Mononuclear cell (primary cell): ENCODE results near the gene TAF4. TPM values are rescaled to one million over a fixed set of nuclear protein-coding genes. Genes with fewer than 3 reads are reported as not detected.

Source experiments
- H3K27me3 ChIP-seq: 2 replicates; pipeline ENCODE4 v1.6.0; 2011; ENCODE audit warnings: low read length, control low read depth; ENCODE audit not compliant: insufficient read depth
- H3K4me1 ChIP-seq: 2 replicates; pipeline ENCODE4 v1.5.1; 2011; ENCODE audit warnings: mild to moderate bottlenecking, low read length, control low read depth; ENCODE audit not compliant: insufficient read depth
- H3K4me3 ChIP-seq: 2 replicates; pipeline ENCODE4 v1.5.1; 2011; ENCODE audit warnings: mild to moderate bottlenecking, low read length, moderate library complexity
- H3K9me3 ChIP-seq: 2 replicates; pipeline ENCODE4 v1.5.1; 2011; ENCODE audit warnings: low read depth, mild to moderate bottlenecking, control low read depth, low read length
- total RNA-seq: library from RNA; depleted of rRNA; stranded (reverse); fragments of >200 nt; gene quantifications from one replicate; pipeline ENCODE4 v1.2.3, GENCODE V29; 2012

TAF4 gene
- total RNA-seq, 1 donor: 7.7 TPM

GRCh38 chr20:61934716-61935530 lies 130.8 kb downstream of the TAF4 start:
- Histone ChIP-seq H3K27me3 (no peaks in the 10 kb centered on the region), H3K4me1 (no peaks in the 10 kb centered on the region), H3K9me3 (no peaks in the 10 kb centered on the region), H3K4me3 (no peak overlapping the region)

GRCh38 chr20:61933951-61934715 lies 131.5 kb downstream of the TAF4 start:
- Histone ChIP-seq H3K4me1 (no peaks in the 10 kb centered on the region), H3K4me3 (no peak overlapping the region), H3K9me3 (no peaks in the 10 kb centered on the region), H3K27me3 (no peaks in the 10 kb centered on the region)

DNA sequence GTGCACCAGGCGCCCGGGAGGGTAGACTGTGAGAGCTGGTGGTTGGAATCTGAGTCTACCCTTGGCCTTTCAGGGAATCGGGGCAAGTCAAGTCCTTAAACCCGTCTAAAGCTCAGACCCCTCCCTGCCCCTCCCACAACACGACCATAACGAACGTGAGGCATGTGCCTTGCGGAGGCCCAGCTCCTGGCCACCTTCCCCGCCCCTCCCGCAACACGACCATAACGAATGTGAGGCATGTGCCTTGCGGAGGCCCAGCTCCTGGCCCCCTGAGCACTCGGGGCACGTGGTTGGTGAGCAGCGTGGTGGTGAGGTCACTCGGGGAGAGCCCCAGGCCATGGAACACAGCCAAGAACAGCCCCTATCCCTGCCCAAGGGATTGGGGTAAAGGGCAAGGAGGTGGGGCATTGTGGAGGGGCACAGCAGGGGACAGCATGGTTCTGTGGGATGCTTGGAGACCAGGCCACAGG lies 132.2 kb downstream of the TAF4 start:
- H3K27me3 ChIP-seq: no peaks in the 10 kb centered on the region
- no peaks in the 10 kb centered on the region for H3K4me1 ChIP-seq
- no peak overlapping the region for H3K4me3 ChIP-seq
- H3K9me3 ChIP-seq: no peaks in the 10 kb centered on the region

- H3K4me1 ChIP-seq: no peaks in the 10 kb centered on the region
- H3K9me3 ChIP-seq: no peaks in the 10 kb centered on the region
- H3K27me3 ChIP-seq: no peaks in the 10 kb centered on the region
- no peak overlapping the region for H3K4me3 ChIP-seq
Observed at GRCh38 chr20:61932711-61933480, 132.8 kb downstream of the TAF4 start.

GRCh38 chr20:61932199-61932592 lies 133.5 kb downstream of the TAF4 start:
- no peaks in the 10 kb centered on the region for H3K4me1 ChIP-seq
- H3K9me3 ChIP-seq: no peaks in the 10 kb centered on the region
- no peaks in the 10 kb centered on the region for H3K27me3 ChIP-seq
- no peak overlapping the region for H3K4me3 ChIP-seq

GRCh38 chr20:61931476-61932198 lies 134.0 kb downstream of the TAF4 start:
- Histone ChIP-seq H3K4me3 (no peak overlapping the region), H3K4me1 (no peaks in the 10 kb centered on the region), H3K27me3 (no peaks in the 10 kb centered on the region), H3K9me3 (no peaks in the 10 kb centered on the region)

DNA sequence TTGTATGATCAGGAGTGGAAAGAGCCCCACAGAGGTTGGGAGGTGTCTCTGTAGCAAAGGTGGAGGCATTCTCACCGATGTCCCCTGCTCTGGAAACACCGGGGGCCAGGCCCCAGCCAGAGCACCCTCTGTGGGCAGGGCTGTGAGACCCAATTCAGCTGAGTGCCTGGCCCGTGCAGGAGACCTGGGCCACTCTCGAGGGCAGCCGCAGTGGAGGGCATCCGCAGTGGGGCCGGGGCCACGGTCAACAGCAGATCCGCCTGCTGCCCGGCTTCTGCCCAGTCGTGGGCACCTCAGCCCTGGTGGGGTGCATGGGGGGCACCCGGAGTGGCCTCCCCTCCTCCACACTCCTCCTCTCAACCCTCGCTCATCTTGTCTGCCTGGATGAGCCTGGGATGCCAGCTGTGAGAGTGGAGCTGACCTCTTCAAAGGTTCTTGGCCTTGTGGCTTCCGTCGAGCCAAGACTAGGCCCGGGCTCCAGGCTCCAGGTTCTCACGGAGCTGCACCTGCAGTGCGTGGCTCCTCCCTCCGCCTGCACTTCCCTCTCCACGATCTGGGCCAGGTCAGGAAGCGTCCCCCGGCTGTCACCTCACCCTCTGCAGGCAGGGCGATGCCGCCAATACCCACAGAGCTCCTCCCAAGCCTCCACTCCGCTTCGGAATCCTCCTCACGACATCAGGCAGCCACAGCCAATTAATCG lies 134.8 kb downstream of the TAF4 start:
- Histone ChIP-seq H3K27me3 (no peaks in the 10 kb centered on the region), H3K4me1 (no peaks in the 10 kb centered on the region), H3K9me3 (no peaks in the 10 kb centered on the region), H3K4me3 (no peak overlapping the region)

DNA sequence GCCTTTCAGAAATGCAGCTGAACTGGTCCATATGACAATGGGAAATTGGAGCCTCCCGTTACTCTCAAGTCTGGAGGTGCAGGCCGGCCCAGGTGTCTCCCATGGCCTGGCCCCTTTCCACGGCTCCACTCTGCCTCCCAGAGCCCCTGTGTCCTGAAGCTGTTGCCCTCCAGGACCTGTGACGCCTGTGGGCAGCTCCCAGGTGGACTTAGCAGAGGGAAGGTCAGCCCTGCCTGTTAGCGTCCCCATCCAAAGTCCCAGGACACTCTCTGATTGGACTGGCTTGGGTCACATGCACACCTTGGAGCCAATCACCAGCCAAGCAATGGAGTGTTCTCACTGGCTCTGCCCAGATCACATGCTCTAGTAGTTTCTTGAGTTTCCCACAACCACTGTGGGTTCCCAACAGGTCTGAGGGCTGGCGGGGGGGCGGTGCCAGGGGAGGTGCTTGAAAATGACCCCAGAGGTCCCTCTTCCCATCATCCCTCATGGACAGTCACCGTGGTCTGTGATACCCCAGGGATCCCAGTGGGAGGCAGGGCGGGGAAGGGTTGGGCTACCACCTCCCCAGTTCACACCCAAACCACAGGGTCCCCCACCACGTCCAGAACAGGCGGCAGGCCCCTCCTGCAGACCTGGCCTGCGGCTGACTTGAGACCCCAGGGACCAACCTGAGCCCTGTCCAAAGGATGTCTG lies 135.6 kb downstream of the TAF4 start:
- Histone ChIP-seq H3K27me3 (no peaks in the 10 kb centered on the region), H3K9me3 (no peaks in the 10 kb centered on the region), H3K4me1 (no peaks in the 10 kb centered on the region), H3K4me3 (no peak overlapping the region)

DNA sequence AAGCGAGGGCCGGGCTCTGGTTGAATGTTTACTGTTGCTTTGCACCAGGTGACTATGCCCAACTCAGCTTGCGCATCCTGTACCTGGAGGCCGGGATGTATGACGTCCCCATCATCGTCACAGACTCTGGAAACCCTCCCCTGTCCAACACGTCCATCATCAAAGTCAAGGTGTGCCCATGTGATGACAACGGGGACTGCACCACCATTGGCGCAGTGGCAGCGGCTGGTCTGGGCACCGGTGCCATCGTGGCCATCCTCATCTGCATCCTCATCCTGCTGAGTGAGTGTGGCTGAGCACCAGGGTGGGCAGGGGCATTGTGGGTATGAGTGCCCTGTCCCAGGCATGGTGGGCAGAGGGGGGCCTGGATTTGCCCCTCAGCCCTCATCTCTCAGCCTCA lies 136.1 kb downstream of the TAF4 start:
- Histone ChIP-seq H3K4me1 (no peaks in the 10 kb centered on the region), H3K4me3 (no peak overlapping the region), H3K27me3 (no peaks in the 10 kb centered on the region), H3K9me3 (no peaks in the 10 kb centered on the region)

DNA sequence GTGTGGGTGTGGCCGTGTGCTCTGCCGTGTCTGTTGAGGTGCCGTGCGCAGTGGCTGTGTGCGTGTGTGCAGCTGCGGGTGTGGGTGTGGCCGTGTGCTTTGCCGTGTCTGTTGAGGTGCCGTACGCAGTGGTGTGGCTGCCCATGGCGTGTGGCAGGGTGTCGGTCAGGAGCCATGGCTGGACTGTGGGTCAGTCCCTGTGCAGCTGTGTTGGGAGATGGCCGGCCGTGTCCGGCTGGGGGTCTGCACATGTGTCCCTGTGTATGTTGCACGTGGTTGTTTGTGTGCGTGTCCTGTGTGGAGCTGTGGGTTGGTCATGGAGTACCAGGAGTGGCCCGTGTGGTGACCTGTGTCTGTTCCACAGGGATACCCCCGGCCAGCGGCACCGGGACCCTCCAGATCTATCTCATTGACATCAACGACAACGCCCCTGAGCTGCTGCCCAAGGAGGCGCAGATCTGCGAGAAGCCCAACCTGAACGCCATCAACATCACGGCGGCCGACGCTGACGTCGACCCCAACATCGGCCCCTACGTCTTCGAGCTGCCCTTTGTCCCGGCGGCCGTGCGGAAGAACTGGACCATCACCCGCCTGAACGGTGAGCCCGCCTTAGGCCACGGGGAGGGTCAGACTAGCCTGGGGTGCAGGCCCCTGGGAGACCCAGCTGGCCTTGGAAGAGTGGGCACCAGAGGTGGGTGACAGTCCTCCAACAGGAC lies 137.7 kb downstream of the TAF4 start:
- Histone ChIP-seq H3K4me3 (no peak overlapping the region), H3K9me3 (no peaks in the 10 kb centered on the region), H3K27me3 (no peaks in the 10 kb centered on the region), H3K4me1 (no peaks in the 10 kb centered on the region)

- no peak overlapping the region for H3K4me3 ChIP-seq
- H3K4me1 ChIP-seq: no peaks in the 10 kb centered on the region
- no peaks in the 10 kb centered on the region for H3K27me3 ChIP-seq
- H3K9me3 ChIP-seq: no peaks in the 10 kb centered on the region
Observed at GRCh38 chr20:61927193-61927825, 138.4 kb downstream of the TAF4 start.

DNA sequence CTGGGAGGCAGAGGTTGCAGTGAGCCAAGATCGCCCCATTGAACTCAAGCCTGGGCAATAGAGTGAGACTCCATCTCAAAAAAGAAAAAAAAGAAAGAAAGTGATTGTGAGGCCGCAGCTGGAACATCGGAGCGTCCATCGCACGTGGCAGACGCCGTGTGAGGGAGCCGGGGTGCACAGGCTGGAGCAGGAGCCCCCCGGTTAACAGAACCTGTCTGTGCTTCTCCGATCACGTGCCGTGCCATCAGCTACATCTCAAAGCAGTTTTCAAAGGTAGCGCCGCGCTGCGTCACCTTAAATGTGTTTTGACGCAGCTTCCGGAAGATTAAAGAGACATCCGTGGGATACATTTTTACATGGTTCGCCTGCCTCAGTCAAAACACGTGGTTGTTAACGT lies 138.9 kb downstream of the TAF4 start:
- no peaks in the 10 kb centered on the region for H3K4me1 ChIP-seq
- no peaks in the 10 kb centered on the region for H3K9me3 ChIP-seq
- no peak overlapping the region for H3K4me3 ChIP-seq
- H3K27me3 ChIP-seq: no peaks in the 10 kb centered on the region

DNA sequence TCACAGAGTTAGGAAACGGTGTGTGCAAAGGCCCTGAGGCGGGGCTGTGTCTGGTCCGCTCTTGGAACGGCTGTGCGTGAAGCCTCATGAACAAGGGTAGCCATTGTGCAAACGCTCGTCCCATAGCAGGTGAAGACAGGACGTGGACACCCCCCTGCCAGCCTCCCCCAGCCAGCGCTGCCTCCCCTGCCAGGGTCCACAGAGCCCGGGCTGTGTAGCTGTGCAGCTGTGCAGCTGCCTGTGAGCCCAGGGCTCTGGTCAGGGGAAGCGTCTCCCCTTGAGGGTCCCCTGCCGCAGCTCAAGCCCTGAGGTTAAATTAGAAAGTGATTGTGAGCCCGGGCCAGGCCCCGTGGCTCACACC lies 139.4 kb downstream of the TAF4 start:
- H3K27me3 ChIP-seq: no peaks in the 10 kb centered on the region
- no peaks in the 10 kb centered on the region for H3K9me3 ChIP-seq
- H3K4me3 ChIP-seq: no peak overlapping the region
- H3K4me1 ChIP-seq: no peaks in the 10 kb centered on the region
